HCT116 (cell line): ENCODE measurements around the gene DAO. TPM values are rescaled to one million over a fixed set of nuclear protein-coding genes. Genes with fewer than 3 reads are reported as not detected.

Source experiments
- ATAC-seq: fragments of 200-7000 bp; cut with Tn5 transposase; 2 replicates; pipeline ENCODE4 v1.9.1; 2020; ENCODE audit warnings: mild to moderate bottlenecking, moderate library complexity
- BruUV-seq: library from RNA; stranded (reverse); fragments of 400-500 nt; replicated peaks from 2 replicates; lab custom pipeline; 2021; lab: Mats Ljungman, UMichigan
- CTCF ChIA-PET: fragments of 300-600 bp; sonication (Branson Sonifier 250); formaldehyde crosslinking; loops from one replicate; lab custom pipeline; 2021; ENCODE audit warnings: antibody characterized with exemption; lab: Charles Lee
- POLR2A ChIA-PET: fragments of 300-600, 350-600 bp; sonication (Branson Sonifier 250); formaldehyde crosslinking; loops from one replicate; lab custom pipeline; 2021; ENCODE audit warnings: antibody characterized with exemption; lab: Charles Lee
- RAD21 ChIA-PET, 2 experiments: fragments of 300-600 bp; sonication (Branson Sonifier 250); formaldehyde crosslinking; loops; one replicate each; lab custom pipeline; 2023; ENCODE audit warnings: low total read pairs in 2 of 2; ENCODE audit not compliant: uncharacterized antibody in 2 of 2, unreplicated experiment in 2 of 2, low non-redundant PET in 1 of 2; lab: Charles Lee
- DNase-seq: peaks from one replicate; pipeline ENCODE4 v3.0.0-alpha.2; 2010; ENCODE audit warnings: low read depth, low spot score
- H2AFZ ChIP-seq: fragments of 200-600 bp; shearing (Covaris generic), sonication (generic); 2 replicates; pipeline ENCODE4 v1.6.1; 2017; ENCODE audit warnings: low read depth, mixed run types, mixed read lengths, antibody characterized with exemption, low read length; ENCODE audit not compliant: poor library complexity, severe bottlenecking
- H3K27ac ChIP-seq: 2 replicates; pipeline ENCODE4 v1.5.1; 2012; ENCODE audit warnings: low read depth, low read length
- H3K27me3 ChIP-seq: fragments of 200-600 bp; sonication (generic); 2 replicates; pipeline ENCODE4 v1.6.1; 2016; ENCODE audit warnings: mixed run types, low read length, mixed read lengths; ENCODE audit not compliant: insufficient read depth
- H3K36me3 ChIP-seq, 2 experiments: fragments of 200-500 bp in 1 of 2; fragments of 200-600 bp in 1 of 2; sonication (Bioruptor generic) in 1 of 2; sonication (generic) in 1 of 2; 2 replicates each; pipeline versions ENCODE4 v1.5.1 to v1.6.1; 2014 to 2016; ENCODE audit warnings: low read length in 2 of 2, inconsistent platforms in 1 of 2, mixed read lengths in 1 of 2, mixed run types in 1 of 2; ENCODE audit not compliant: insufficient read depth in 2 of 2, control insufficient read depth in 1 of 2
- H3K4me1 ChIP-seq, 2 experiments: fragments of 200-600 bp in 1 of 2; sonication (generic) in 1 of 2; 2 replicates each; pipeline versions ENCODE4 v1.5.1 to v1.6.1; 2012 to 2017; ENCODE audit warnings: low read length in 2 of 2, inconsistent platforms in 1 of 2, mild to moderate bottlenecking in 1 of 2, mixed read lengths in 1 of 2, mixed run types in 1 of 2, moderate library complexity in 1 of 2; ENCODE audit not compliant: insufficient read depth in 2 of 2, control insufficient read depth in 1 of 2
- H3K4me2 ChIP-seq: fragments of 200-600 bp; sonication (generic); 2 replicates; pipeline ENCODE4 v1.6.1; 2017; ENCODE audit warnings: mixed run types, low read length, mixed read lengths
- H3K4me3 ChIP-seq, 2 experiments: fragments of 200-600 bp in 1 of 2; sonication (generic) in 1 of 2; replicated peaks in 1 of 2; 2 replicates each; pipeline ENCODE4 v1.5.1; 2011 to 2016; ENCODE audit warnings: low read length in 2 of 2, control low read depth in 1 of 2, low read depth in 1 of 2, mild to moderate bottlenecking in 1 of 2, mixed read lengths in 1 of 2, mixed run types in 1 of 2
- H3K79me2 ChIP-seq: fragments of 200-600 bp; sonication (generic); 2 replicates; pipeline ENCODE4 v1.6.1; 2017; ENCODE audit warnings: mild to moderate bottlenecking, mixed run types, low read length, moderate library complexity, mixed read lengths; ENCODE audit not compliant: insufficient read depth
- H3K9ac ChIP-seq: fragments of 200-600 bp; sonication (generic); 2 replicates; pipeline ENCODE4 v1.6.1; 2016; ENCODE audit warnings: low read length, mixed read lengths
- H3K9me2 ChIP-seq: fragments of 200-600 bp; sonication (generic), shearing (Covaris generic); 2 replicates; pipeline ENCODE4 v1.6.1; 2017; ENCODE audit warnings: mixed run types, mild to moderate bottlenecking, moderate library complexity; ENCODE audit not compliant: insufficient read depth
- H3K9me3 ChIP-seq, 2 experiments: fragments of 200-500 bp in 1 of 2; fragments of 200-600 bp in 1 of 2; sonication (Bioruptor generic) in 1 of 2; sonication (generic) in 1 of 2; 2 replicates each; pipeline ENCODE4 v1.6.1; 2014 to 2017; ENCODE audit warnings: low read length in 2 of 2, mixed read lengths in 2 of 2, inconsistent platforms in 1 of 2, low read depth in 1 of 2, mild to moderate bottlenecking in 1 of 2, mixed run types in 1 of 2, moderate library complexity in 1 of 2; ENCODE audit not compliant: control insufficient read depth in 1 of 2, insufficient read depth in 1 of 2
- H4K20me1 ChIP-seq: fragments of 200-600 bp; sonication (generic), shearing (Covaris generic); 2 replicates; pipeline ENCODE4 v1.6.1; 2017; ENCODE audit warnings: mixed run types, mild to moderate bottlenecking, moderate library complexity; ENCODE audit not compliant: insufficient read depth
- ATF3 ChIP-seq: IDR thresholded peaks from 2 replicates; pipeline ENCODE4 v1.6.1; 2012
- CBX3 ChIP-seq: IDR thresholded peaks from 2 replicates; pipeline ENCODE4 v1.6.1; 2012; ENCODE audit warnings: low read depth
- EGR1 ChIP-seq: IDR thresholded peaks from 2 replicates; pipeline ENCODE4 v1.6.1; 2012; ENCODE audit warnings: low read depth
- EZH2phosphoT487 ChIP-seq: fragments of 200-600 bp; IDR thresholded peaks from 2 replicates; pipeline ENCODE4 v1.6.1; 2018; ENCODE audit warnings: antibody characterized with exemption, borderline replicate concordance
- MAX ChIP-seq: IDR thresholded peaks from 2 replicates; pipeline ENCODE4 v1.6.1; 2012
- POLR2AphosphoS5 ChIP-seq: IDR thresholded peaks from 2 replicates; pipeline ENCODE4 v1.6.1; 2011; ENCODE audit warnings: mild to moderate bottlenecking, low read depth, low read length, moderate library complexity
- REST ChIP-seq: IDR thresholded peaks from 2 replicates; pipeline ENCODE4 v1.6.1; 2012; ENCODE audit warnings: low read depth
- SIN3A ChIP-seq: IDR thresholded peaks from 2 replicates; pipeline ENCODE4 v1.6.1; 2012; ENCODE audit warnings: low read depth
- SRF ChIP-seq: IDR thresholded peaks from 2 replicates; pipeline ENCODE4 v1.6.1; 2012; ENCODE audit warnings: low read depth
- YY1 ChIP-seq: IDR thresholded peaks from 2 replicates; pipeline ENCODE4 v1.6.1; 2011; ENCODE audit warnings: low read length, low read depth, moderate library complexity, mild to moderate bottlenecking; ENCODE audit not compliant: insufficient replicate concordance; ENCODE audit errors: extremely low read depth
- intact Hi-C: fragments of 100-400 bp; cut with micrococcal nuclease; formaldehyde crosslinking; loops from 2 replicates; pipeline ENCODE4 v1.10.0; 2022
- total RNA-seq: library from RNA; stranded (reverse); gene quantifications from one replicate; pipeline ENCODE4 v1.2.1, GENCODE V29; 2021; ENCODE audit not compliant: unreplicated experiment

The DAO gene
- total RNA-seq, 1 experiment from 2014 or later, result not detected

- Histone ChIP-seq H3K9me3 (no peaks in the 10 kb centered on the region), H3K9ac (no peak overlapping the region), H3K4me3 (no peak overlapping the region), H2AFZ (no peak overlapping the region), H3K79me2 (no peaks in the 10 kb centered on the region), H3K9me2 (no peaks in the 10 kb centered on the region), H3K4me2 (no peak overlapping the region), H3K4me1 (peaks cover 9 to 12% of the 10 kb centered on the region in 2 experiments; a peak in 2 of 4 replicates), H3K36me3 (no peaks in the 10 kb centered on the region), H3K27me3 (no peaks in the 10 kb centered on the region)
- no peak for DNase-seq
- no TSS peak for BruUV-seq
- intact Hi-C loops, result no loop called here
- CTCF ChIA-PET, result no interaction called here
- POLR2A ChIA-PET, result no interaction called here
- RAD21 ChIA-PET, result no interaction called here
- no peak for ATAC-seq
- TF ChIP-seq SIN3A (no peak), REST (no peak), POLR2AphosphoS5 (no peak), MAX (no peak), ATF3 (no peak), SRF (no peak), EGR1 (no peak), EZH2phosphoT487 (no peak), CBX3 (no peak), YY1 (no peak)
- TF ChIP-seq, all 23 proteins: peak for 0
- Histone ChIP-seq H4K20me1 (no peaks in the 10 kb centered on the region), H3K27ac (no peak overlapping the region)
These were observed 27.1 kb downstream of the DAO start for GRCh38 chr12:108906971-108907370.
